HTR-8/SVneo (cell line): Measurements from ENCODE around the gene BIRC2.
"Not testable (repeated sequence)": the region's sequence is repeated elsewhere in the genome, so short reads cannot be mapped to it uniquely, and the experiment has no call there.

Source experiments
- DNase-seq: peaks from one replicate; pipeline ENCODE4 v3.0.0; 2011; ENCODE audit warnings: low spot score, mixed read lengths; ENCODE audit not compliant: insufficient read length
- FAIRE-seq: peaks from 2 replicates; lab custom pipeline; 2011; peaks lifted over from hg19 to GRCh38; lab: Jason Lieb, UNC

The BIRC2 gene

DNA sequence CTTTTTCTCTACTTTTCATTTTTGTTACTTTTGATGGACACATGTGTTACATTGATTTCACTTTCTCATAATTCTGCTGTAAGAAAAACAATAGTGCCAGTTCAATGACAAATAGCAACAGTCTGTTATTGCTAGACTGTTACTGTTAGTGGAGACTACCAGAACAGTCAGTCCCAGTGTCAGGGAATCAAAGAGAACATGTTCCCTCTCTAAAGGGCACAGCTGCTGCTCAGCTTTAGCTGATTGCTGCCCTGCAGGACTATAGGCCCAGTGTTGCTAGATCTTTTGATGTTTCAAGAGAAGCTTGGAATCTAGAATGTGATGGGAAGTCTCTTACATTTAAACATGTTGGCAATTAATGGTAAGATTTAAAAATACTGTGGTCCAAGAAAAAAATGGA is 26.3 kb upstream of the BIRC2 start:
- FAIRE-seq, result peak; percentile 54
- no peak for DNase-seq

DNA sequence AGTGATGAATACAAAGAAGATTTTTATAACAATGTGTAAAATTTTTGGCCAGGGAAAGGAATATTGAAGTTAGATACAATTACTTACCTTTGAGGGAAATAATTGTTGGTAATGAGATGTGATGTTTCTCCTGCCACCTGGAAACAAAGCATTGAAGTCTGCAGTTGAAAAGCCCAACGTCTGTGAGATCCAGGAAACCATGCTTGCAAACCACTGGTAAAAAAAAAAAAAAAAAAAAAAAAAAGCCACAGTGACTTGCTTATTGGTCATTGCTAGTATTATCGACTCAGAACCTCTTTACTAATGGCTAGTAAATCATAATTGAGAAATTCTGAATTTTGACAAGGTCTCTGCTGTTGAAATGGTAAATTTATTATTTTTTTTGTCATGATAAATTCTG is 24.5 kb upstream of the BIRC2 start:
- FAIRE-seq (no peak), DNase-seq (no peak)

DNA sequence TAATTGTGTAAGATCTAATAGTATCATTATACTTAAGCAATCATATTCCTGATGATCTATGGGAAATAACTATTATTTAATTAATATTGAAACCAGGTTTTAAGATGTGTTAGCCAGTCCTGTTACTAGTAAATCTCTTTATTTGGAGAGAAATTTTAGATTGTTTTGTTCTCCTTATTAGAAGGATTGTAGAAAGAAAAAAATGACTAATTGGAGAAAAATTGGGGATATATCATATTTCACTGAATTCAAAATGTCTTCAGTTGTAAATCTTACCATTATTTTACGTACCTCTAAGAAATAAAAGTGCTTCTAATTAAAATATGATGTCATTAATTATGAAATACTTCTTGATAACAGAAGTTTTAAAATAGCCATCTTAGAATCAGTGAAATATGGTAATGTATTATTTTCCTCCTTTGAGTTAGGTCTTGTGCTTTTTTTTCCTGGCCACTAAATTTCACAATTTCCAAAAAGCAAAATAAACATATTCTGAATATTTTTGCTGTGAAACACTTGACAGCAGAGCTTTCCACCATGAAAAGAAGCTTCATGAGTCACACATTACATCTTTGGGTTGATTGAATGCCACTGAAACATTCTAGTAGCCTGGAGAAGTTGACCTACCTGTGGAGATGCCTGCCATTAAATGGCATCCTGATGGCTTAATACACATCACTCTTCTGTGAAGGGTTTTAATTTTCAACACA is 23.3 kb upstream of the BIRC2 start:
- peak; percentile 77 for DNase-seq
- FAIRE-seq, result peak; percentile 86

DNA sequence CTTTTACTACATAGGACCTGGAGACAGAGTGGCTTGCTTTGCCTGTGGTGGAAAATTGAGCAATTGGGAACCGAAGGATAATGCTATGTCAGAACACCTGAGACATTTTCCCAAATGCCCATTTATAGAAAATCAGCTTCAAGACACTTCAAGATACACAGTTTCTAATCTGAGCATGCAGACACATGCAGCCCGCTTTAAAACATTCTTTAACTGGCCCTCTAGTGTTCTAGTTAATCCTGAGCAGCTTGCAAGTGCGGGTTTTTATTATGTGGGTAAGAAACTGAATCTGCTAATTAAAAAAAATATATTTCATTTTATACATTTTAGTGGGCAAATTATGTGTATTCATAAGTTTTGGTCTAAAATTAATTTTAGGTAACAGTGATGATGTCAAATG is 21.9 kb upstream of the BIRC2 start:
- no peak for DNase-seq
- FAIRE-seq, result peak; percentile 79

DNA sequence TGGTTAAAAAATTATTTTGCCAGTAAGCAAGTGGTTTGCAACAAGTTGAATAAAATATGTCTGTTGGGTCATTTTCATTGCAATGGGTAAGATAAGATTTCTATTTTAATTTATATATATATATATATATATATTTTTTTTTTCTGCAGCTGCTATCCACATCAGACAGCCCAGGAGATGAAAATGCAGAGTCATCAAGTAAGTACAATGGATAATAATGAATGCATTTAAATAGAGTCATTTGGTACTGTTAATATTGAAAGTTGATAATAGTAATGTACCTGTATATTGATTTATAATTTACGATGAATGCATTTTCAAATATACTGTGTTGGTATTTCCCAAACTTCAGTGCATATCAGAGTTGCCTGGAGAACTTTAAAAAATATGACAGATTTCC is 18.3 kb upstream of the BIRC2 start:
- no peak for FAIRE-seq
- DNase-seq, result no peak

DNA sequence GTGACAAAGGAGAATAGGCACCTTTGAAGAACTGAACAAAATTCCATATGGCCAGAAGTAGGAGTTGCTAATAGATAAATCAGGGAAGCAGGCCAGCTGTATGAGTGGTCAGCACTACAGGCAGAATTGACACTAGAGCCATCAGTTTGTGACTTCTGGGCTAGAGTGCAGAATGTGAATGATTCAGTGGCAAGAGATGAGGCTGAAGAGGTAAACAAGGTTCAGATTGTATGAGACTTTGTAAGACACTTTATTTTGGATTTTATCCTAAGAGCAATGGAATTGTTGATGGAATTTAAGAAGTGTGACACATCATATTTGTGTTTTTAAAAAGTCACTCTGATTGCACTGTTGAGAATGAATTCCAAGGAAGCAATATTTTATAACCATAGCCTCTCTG is 16.8 kb upstream of the BIRC2 start:
- FAIRE-seq (peak; percentile 96), DNase-seq (no peak)

DNA sequence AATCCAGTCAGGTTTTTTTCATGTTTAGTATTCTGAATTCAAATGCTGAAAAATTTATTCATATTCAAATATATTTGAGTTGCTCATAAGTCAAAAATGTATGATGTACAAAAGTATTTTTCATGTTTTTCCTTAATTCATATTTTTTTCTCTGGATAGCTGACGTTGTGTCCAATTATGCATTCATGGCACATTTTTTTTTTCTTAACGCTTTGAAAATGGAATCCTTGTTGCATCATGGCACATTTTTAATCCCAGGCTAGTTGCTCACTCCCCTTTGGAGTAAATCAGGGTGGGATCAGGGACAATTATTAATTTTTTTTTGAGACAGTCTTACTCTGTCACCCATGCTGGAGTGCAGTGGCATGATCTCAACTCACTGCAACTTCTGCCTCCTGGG is 15.7 kb upstream of the BIRC2 start:
- no peak for DNase-seq
- no peak for FAIRE-seq

DNA sequence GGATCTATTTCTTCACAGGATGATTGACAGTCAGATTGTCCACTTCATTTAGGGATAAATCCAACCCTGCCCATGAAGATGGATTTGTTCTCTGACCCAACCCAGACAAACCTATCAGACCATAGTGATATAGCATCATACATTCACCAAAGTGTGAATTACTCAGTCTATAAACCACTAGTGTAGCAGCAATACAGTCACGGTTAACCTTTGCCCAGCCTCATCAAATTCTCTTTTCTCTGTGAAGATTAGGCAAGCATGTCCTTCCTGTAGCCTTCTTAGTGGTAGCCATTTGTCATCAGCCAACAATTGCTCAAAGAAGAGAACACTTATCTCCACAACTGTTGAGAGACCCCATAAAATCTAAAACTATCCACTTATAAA is 14.4 kb upstream of the BIRC2 start:
- DNase-seq, result no peak
- peak; percentile 99 for FAIRE-seq

DNA sequence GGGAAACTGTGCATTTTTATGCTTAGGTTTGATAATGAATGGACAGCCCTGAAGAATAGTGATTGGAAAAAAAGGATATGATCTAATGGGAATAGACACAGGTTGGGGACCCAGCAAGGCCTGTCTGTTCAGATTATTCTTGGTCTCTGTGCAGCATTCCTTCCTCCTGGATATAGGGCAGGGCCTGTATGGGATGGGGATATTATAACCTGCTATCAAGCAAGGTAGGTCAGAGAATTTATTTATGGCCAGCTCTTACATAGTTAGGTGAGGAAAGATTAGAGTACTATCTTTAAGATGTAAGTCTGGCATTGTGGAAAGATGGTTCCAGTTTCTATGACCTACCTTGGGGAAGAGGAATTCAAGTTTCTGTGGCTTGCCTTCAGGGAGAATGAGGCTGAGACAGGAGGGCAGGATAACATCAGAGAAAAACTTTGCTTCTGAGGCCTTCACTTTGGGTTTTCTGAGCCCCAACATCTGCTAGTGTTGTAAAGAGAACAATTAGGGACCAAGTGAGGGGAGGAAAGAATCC is 8.5 kb upstream of the BIRC2 start:
- FAIRE-seq (peak; percentile 46), DNase-seq (no peak)

DNA sequence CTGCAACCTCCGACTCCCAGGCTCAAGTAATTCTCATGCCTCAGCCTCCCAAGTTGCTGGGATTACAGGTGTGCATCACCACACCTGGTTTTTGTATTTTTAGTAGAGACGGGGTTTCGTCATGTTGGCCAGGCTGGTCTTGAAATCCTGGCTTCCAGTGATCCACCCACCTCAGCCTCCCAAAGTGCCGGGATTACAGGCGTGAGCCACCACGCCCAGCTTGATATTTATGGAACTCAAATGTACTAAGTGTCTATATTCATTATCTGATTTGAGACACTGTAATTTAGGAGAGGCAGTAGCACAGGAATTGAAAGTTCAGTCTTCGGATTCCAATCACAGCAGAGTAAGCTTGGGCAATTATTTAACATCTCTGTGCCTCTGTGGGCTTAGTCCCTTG is 5.7 kb upstream of the BIRC2 start:
- DNase-seq, result not testable (repeated sequence)
- peak; percentile 38 for FAIRE-seq

DNA sequence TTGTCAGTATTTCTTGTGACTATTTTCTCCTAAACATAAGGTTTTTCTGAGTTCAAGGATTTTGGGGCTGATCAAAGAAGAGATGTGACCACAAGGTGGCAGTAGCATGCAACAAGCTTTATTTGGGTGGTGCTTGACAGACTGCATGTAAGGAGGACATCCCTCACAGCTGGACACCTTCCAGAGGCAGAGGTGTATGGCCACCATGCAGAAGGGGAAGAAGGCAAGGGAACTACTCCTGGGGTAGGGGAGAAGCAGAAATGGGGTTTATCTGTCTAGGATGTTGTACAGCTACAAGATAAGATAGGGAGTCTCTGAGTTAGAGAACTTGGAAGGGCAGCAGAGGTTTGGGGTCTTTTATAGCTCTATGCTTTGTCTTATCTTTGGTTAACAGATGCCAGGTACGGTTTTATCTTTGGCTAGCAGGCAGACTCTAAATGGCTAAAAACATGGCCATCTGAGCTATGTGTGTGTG is 5.1 kb upstream of the BIRC2 start:
- FAIRE-seq (peak; percentile 98), DNase-seq (peak; percentile 81)

DNA sequence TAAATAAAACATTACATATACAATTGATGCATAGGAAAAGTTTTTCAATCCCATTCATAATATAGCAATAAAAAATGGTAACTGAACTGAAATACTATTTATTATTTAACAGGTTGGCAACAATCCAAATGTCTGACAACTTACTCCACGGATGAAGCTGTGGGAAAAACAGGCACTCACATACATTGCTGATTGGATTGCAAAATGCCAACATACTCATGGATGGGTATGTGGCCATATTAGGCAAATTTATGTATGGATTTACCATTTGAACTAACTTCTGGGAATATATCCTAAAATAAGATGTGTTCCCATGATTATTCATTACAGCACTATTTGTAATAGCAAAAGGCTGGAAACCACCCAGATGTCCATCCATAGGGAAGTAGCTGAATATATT is 3.2 kb upstream of the BIRC2 start:
- DNase-seq (no peak), FAIRE-seq (no peak)

DNA sequence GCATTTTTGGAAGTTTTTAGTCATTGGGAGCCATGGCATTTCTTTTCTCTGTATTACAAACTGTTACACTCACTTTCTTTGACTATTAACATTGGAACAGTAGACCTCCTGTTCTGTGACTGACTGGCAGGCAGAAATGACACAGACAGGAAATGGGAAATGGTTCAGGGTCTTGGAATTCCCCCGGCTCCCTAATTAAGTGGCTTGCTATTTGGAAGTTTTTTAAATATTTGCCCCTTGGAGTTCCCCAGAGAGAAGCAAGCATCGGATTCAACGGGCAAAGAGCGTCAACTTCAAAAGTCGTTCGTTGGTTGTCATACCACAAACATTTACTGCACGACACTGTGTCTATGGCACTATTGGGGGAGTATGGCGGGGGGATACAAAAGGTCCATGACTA is 1.1 kb upstream of the BIRC2 start:
- FAIRE-seq (peak; percentile 94), DNase-seq (peak; percentile 56)

DNA sequence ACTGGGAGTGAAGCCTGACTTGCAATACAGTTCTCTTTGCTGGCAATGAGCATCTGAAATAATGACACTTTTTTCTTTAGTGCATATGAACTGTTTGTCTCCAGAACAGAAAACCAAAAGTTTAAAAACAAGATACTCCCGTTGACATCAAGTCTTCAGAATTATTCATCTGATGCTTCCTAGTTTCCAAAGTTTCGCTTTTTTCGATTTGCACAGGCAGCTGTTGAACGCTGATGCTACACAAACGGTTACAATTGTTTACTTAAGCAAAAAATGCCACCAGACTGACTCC is 612 bp upstream of the BIRC2 start:
- FAIRE-seq (no peak), DNase-seq (no peak)

DNA sequence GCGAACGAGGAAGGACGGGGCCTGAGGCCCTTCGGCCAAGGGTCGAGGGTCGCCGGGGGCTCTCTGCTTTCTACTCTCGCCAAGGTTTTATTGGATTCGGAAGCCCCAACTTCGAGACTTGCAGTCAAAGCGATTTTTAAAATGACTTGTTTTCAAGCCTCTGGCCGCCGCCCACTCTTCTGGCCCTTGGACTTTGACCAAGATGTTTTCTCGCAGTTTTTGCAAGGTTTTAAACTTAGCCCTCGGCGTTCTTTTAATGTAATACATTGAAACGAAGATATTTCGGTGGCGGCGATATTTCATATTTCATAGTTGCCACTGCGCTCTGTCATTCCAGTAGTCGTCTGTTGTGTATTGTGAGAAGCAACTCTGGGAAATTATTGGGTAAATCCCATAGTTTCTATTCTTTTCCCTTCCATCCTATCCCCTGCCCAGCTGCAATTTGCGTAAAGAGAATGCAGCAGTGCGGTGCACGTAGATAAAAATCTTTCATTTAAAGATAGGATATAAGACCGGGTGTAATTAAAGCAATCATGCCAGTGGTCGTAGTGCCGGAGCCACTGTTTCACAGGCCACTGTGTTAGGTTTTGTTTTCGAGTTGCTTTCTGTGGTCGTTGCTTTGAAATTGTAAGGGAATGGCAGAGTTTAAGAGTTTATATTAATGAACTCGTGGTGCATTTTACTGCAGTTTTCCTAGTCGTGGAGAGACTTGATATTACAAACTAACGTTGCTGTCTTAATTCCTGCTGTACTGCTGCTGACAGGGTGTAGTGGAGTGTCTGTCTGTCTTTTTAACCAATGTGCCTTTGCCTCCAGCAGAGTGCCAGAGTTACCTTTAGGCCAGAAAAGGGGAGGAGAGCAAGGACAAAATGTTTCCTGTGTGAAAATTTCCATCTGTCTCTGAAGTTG is 702 bp downstream of the BIRC2 start:
- no peak for DNase-seq

DNA sequence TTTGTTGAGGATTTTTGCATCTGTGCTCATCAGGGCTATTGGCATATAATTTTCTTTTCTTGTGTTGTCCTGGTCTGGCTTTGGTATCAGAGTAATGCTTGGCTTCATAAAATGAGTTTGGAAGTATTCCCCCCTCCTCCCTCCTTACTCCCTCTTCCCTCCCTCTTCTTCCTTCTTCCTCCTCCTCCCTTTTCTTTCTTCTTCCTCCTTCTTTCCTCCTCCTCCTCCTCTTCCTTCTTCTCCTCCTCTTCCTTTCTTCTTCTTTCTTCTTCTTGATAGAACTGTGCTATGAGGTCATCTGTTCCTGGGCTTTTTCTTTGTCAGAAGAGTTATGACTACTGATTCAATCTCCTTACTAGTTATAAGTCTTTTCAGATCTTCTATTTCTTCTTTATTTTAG is 10.1 kb downstream of the BIRC2 start:
- DNase-seq (no peak), FAIRE-seq (no peak)

More for the DNA sequence above, 702 bp downstream of the BIRC2 start:
- FAIRE-seq, result peak; percentile 85

DNA sequence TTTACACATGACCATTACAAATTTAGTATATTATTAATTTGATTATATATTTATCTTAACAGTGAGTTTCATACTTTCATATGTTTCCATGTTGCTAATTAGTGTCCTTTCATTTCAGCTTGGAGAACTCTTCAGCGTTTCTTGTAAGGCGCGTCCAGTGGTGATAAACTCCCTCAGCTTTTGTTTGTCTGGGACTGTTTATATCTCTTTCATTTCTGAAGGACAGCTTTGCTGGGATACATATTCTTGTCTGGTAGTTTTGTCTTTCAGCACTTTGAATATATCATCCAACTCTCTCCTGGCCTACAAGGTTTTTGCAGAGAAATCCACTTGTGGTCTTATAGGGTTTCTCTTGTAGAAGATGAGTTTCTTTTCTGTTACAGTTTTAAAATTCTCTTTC is 12.4 kb downstream of the BIRC2 start:
- no peak for DNase-seq
- no peak for FAIRE-seq

DNA sequence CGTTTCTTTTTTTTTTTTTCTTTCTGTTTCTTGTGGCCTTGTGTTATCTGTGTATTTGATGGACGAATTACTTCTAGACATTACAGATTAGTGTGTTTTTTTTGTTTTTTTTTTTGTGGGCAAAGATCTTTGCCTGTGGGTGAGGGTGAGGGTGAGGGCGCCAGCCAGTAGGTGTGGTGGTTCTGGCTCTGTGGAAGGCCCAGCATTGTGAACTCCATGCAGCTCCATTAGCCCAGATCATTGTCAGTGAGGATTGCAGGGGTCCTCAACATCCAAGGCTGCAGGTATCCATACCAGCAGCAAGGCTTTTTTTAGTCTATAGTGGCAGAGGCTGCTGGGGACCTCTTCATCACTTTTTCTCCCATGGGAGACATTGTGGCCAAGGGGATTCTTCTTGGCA is 13.7 kb downstream of the BIRC2 start:
- DNase-seq, result no peak

DNA sequence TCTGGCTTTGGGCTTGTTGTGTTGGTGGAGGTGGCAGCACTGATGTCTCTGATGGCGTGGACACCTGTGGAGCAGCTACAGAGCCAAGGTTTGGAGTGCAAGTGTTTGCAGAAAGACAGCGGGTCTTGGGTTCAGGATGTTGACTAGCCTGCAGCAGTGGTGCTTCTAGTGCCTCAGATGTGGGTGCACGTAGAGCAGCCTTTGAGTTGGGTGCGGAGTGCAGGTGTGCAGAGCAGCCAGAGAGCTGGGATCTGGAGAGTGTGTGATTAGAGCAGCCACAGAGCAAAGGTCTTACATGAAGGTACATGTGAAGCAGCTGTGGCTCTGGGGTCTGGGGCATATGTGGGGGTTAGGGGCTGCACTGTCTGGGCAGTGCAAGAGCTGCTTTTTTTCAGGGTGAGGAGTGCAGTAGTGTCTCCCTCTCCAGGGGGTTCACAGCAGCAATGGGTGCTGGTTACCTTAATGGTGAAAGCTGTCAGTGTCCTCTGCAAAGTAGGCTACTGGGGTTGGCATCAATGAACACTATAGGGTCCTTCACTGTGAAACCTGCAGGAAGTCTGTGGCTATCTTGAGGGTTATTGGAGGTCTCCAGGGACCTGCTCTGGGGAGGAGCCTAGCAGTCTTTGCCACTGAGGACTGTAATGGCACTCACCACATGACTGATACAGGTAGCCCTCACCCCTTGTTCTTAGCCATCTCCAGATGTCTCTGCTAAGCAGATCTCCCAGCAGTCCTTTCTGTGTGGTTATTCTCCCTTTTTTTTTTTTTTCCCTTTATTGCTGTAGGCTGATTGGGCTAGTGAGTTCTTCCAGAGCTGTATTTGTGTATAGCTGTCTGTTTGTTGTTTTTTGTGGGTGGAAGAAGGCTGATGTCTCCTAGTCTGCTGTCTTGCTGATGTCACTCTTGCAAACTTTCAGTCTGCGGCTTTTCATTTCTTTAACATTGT is 14.3 kb downstream of the BIRC2 start:
- FAIRE-seq (peak; percentile 88), DNase-seq (no peak)

More for the DNA sequence above, 13.7 kb downstream of the BIRC2 start:
- no peak for FAIRE-seq

DNA sequence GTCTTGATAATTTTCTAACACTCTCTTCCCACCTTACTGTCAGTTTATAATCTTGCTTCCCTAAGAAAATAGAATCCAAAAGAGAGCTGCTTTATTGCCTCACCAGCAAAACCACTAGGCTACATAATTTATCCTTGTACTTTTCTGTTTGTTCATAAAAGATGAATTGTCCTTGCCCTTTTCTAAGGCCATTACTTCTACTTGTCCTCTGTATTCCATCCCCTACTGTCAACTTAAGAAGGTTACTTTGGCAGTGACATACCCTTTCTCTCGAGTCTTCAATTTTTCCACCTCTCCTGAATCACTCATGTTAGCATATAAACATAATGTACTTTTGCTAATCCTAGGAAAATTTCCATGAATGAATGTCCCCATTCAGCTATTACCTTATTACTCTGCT is 18.0 kb downstream of the BIRC2 start:
- FAIRE-seq (no peak), DNase-seq (no peak)
